Measurements from ENCODE around the gene SKI.
"Not testable (repeated sequence)": the region's sequence is repeated elsewhere in the genome, so short reads cannot be mapped to it uniquely, and the experiment has no call there.

Gene SKI

DNA sequence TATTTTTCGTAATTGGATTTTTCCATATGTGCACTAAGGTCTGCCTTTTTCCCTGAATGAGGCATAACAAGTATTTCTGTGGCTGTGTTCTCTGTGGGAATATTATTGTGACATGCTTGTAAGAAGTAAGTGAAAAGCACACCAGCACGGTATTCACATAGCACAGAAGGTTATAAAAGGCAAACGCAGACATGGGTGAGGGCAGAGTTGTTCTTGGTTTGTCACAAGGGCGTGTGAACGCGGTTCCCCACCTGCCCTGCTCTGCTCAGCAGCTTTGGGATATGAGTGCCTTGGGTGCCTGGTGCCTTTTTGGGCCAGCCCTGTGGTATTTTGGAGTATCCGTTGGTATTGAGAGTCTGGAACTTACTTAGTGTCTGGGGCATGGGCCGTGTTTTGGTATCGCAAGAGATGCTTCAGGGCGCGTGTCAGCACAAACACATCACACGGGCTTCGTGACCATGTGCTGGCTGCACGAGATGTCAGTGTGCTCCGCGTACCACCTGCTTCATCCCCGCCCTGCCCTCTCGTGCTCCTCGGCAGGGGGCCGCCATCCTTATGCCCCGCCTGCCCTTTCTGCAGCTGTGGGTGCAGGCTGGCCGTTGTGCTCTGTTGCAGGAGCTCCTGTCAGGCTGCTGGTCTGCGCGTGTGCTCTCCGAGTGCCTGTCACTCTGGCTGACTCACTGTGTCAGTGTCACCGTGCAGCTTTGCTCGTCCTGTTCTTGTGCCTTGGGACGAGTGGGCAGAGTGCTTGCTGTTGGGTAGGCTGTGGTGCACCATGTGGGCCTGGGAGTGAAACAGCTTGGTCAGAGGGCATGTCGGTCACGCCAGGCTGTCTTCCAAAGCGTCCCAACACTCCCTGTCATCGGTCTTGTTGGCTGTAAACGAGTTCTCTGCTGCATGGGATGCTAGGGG, 15.0 kb downstream of the SKI start:
- no peak for DNase-seq (ENCODE audit: low read depth in 2 of 2)

DNA sequence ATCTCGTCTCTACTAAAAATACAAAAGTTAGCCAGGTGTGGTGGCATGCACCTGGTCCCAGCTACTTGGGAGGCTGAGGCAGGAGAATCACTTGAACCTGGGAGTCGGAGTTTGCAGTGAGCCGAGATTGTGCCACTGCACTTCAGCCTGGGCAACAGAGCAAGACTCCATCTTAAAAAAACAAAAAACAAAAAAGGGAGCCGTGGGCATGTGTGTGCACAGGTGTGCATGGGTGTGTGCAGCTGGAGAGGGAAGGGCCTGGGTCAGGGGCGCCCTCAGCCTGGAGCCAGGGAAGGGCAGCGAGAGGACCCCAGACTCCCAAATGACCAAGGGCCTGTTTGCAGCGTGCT, 18.9 kb downstream of the SKI start:
- DNase-seq (ENCODE audit: low read depth in 2 of 2), result not testable (repeated sequence)

DNA sequence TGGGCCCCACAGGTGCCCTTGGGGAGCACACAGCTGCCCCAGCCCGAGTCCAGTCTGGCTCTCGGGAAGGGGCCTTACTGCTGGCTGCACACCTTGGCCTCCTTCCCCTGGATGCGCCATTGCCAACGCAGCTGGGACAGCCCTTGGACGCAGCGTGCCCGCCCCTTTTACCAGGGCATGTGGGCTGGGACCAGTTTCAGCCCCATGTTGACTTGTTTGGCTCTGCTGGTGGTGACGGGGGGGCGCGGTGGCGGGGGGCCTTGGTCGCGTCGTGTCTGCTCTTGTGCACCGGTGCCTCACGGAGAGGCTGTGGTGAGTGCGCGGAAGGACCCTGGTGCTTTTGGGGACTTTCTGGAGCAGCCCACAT, 19.6 kb downstream of the SKI start:
- DNase-seq (ENCODE audit: low read depth in 2 of 2), result no peak

DNA sequence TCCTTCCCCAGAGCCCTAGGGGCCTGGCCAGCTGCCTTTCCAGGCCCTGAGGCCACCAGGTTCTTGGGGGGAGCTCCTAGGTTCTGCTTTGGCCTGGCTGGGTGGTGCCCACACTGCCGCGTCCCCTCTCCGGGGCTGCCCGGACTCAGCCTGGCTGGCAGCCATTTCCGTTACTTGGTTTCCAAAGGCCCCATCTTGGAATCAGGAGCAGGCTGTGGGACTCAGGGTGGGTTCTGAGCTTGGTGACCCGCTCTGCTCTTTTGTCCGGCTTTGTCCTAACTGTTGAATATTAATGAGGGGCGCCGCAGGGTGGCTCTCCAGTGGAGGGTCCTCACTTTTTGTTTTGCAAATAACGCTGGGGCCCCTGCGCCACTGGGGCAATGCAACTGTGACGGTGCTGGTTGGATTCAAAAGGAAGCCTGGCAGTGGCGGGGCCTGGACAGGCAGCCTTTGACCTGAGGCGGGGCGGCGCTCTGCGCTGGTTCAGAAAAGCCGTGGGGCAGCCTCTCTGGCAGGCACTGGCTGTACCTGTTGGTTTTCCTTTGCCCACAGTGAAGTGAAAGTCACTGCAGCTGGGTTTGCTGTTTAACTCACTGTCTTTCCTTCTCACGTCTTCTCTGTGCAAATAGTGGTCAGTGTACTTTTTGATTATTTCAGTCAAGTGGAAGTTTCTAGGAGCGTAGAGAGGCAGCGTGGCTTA, 20.2 kb downstream of the SKI start:
- no peak for DNase-seq (ENCODE audit: low read depth in 2 of 2)

DNA sequence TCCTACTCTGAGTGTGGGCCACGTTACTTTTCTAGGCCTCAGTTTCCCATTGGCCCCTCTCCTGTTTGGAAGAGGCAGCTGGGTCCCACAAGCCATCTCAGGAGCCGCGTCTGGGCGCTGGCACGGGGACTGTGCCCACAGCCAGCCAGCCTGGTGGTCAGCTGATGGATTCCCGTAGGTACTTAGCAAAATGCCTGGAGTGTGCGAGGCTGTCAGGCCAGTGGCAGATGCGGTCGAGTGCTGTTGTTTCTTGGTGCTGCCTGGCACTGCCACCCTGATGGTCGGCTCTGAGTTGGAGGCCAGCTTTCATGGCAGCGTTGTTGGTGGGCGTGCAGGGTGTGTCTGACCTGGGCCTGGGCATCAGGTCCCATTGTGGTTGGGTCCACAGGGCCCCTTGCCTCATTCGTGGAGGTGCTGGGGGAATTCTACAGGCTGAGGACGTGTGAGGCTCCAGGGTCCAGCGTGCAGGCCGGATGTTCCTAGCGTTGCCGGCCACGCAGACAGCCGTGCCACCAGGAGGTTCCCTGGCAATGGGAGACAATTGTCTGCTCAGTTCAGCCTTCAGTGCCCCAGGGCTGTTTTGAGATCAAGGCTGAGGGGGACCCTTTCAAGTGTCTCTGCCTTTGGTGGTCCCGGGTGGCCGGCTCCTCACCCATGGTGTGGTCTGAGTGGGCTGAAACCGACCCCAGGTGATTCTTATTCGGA, 20.9 kb downstream of the SKI start:
- DNase-seq (ENCODE audit: low read depth in 2 of 2), result no peak

DNA sequence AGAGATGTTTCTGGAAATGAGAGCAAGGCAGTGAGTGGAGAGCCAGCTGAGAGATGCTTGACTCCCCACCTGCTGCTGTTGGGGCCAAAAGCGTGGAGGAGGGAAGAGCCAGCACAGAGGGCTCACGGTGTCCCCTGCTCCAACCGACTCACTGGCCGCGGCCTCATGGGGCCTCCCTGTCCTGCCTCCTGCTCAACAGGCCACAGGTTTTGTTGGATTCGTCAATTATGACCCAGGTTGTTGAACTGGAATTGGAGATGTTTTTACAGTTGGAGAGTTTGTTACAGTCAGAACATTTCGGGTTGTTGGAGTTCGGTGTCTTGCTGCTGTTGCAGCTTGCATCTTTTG, 21.4 kb downstream of the SKI start:
- DNase-seq (ENCODE audit: low read depth in 2 of 2), result no peak

DNA sequence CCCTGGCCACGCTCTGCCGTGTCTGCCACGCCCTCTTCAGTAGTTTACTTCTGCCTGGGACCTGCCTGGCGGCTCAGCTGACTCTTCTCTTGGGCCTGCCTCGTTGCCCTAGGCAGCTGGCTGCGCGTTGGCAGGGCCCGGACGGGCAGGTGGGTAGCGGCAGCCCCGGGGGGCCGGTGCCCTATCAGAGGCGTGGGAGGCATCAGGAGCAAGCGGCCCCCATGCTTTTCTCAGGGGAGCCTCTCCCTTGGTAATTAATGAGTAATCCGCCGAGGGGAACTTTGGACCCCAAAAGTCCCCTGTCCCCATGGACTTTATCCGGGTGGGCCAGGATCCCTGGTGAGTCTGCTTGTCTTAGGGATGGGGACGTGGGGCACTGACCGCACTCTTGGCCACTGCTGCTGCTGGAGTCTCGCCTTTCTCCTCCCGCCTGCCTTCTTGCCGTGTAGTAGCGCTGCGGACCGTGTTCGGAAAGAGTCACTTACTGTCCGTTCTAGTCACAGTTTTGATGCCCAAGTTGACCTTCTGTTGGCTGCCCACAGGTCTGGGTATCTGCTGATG, 22.7 kb downstream of the SKI start:
- no peak for DNase-seq (ENCODE audit: low read depth in 2 of 2)

DNA sequence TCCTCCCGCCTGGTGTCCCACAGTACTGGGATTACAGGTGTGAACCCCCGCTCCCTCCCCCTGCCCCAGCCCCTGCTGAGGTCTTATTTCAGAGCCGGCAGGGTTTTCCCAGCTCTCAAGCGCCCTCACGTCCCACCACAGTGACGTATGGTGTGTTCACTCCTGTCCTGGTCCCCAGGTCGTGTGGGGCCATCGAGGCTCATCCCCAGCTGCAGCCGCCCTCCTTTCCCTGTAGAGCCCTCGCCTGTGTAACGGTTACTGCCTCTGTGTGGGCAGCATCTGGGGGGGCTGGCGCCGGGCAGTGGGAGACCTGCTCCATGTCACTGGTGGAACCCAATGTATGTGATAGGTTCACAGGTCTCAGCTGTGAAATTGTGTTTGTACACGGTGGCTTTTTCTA, 23.2 kb downstream of the SKI start:
- no peak for DNase-seq (ENCODE audit: low read depth in 2 of 2)

DNA sequence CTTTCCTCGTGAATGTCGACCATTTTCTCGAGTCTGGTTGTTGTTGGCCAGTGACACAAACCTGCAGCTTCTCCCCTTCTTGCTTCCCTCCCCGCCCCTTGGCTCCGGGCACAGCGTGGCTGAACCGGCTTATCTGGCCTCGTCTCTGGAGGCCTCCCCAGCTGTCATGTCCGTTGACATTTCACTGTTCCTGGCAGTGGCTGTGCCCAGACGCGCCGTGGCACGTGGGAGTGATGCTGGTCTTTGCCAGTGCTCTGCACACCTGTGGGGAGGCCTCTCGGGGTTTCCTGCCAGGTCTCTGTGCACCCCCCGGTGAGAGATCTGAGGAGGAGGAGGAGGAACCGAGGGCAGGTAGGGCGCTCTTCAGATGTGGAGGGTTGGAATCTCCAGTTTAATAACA, 23.7 kb downstream of the SKI start:
- DNase-seq (ENCODE audit: low read depth in 2 of 2), result no peak

DNA sequence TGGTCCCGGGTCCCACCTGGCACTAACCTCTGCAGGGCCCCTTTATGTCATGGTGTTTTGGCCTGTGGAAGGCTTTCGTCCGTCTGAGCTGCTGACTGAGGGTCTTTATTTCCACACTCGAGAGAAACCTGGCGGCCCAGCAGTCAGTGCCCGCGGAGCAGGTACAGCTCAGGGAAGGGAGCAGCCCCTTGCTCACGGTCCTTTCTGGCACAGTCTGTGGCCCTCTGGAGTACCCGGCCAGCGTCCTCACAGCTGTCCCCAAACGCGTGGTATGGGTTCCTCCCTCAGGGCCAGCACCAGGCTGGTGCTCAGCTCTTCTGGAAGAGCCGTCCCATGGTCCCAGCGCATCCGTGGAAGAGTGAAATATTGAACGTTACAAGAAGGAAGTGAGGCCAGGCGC, 24.3 kb downstream of the SKI start:
- no peak for DNase-seq (ENCODE audit: low read depth in 2 of 2)

DNA sequence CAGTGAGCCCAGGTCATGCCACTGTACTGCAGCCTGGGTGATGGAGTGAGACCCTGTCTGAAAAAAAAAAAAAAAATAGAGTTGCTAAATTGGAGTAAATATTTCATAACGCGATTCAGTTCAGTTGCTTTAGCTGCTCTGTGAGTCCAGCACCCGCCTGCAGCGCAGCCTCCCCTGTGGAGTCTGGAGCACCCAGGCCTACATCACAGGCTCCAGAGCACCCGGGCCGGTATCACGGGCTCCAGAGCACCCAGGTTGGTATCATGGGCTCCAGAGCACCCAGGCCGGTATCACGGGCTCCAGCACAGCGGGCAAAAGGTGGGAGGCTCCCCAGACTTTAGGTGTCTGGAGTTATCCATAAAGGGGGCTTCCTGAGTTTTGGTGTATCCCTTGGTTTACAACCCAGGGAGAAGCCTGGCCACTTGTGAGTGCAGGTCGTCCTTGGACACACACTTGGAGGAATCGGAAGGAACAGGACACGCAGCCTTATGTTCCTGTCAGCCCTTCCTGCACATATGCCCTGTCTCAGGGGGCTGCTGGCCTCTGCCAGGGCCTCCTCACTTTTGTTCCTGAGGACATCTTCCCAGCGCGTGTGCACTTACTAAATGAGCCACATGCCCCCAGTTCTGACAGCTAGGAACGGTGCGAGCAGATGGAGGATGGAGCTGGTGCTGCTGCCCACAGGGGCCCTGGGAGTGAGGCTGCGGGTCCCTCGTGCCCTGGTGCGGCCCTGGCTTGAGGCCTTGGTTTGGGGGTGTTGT, 25.1 kb downstream of the SKI start:
- no peak for DNase-seq (ENCODE audit: low read depth in 2 of 2)

DNA sequence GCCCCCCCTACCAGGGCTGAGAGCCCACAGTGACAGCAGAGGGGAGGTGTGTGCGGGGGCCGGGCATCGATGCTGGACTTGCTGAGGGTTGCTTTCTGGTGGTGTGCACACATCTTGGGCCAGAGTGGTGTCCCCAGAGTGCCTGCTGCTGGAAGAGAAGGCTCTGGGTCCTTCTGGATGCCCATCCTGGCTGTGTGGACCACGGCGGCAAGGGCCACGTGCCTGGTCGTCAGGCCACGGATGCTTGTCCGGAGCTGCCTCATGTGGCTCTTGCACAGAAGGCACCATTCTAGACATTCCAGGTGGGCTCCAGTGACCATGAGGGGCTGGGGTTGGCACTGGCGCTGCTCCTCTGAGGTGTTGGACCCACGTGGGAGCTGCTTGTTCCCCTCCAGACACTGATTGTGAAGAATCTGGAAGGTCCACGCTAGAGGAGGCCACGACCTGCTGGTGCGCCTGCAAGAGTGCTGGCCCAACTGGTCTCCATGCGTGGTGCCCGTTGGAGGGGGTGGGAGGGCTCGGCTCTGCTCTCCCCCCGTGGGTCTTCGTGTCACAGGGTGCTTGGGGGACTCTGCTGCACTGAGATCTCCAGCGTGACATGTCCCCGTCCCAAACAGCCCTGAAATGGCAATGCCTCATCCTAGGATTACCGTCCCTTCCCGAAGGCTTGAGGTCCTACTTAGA, 25.8 kb downstream of the SKI start:
- DNase-seq (ENCODE audit: low read depth in 2 of 2), result no peak

DNA sequence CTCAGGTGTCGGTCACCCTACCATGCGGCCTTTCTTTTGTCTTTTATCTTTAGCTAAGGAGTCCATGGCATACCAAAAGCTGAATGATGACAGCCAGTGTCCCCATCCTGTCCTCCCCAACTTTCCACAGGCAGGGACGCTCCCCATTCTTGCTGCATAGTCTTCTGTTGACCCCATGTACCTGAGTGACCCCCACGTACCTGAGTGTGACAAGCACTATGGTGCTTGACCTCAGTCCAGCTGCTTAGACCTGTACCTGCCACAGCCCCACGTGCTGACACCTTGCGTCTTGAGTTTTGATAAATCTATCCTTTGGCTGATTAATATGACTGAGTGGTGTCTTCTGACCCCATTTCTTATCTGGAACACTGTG, 26.9 kb downstream of the SKI start:
- DNase-seq (ENCODE audit: low read depth in 2 of 2), result no peak

DNA sequence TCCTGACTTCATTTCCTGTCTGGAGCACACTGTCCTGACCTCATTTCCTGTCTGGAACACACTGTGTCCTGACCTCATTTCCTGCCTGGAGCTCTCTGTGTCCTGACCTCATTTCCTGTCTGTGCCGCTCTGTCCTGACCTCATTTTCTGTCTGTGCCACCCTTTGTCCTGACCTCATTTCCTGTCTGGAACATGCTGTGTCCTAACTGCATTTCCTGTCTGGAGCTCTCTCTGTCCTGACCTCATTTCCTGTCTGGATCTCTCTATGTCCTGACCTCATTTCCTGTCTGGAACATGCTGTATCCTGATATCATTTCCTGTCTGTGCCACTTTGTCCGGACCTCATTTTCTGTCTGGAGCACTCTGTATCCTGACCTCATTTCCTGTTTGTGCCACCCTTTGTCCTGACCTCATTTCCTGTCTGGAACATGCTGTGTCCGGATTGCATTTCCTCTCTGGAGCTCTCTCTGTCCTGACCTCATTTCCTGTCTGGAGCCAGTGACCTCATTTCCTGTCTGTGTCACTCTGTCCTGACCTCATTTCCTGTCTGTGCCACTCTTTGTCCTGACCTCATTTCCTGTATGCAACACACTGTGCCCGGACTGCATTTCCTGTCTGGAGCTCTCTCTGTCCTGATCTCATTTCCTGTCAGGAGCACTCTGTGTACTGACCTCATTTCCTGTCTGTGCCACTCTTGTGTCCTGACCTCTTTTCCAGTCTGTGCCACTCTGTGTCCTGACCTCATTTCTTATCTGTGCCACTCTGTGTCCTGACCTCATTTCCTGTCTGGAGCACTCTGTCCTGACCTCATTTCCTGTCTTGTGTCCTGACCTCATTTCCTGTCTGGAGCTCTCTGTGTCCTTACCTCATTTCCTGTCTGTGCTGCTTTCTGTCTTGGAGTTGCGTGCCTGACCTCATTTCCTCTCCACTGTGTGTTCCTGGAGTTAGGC, 27.6 kb downstream of the SKI start:
- peak; percentile 40 to 47 for DNase-seq (ENCODE audit: low read depth in 2 of 2)

DNA sequence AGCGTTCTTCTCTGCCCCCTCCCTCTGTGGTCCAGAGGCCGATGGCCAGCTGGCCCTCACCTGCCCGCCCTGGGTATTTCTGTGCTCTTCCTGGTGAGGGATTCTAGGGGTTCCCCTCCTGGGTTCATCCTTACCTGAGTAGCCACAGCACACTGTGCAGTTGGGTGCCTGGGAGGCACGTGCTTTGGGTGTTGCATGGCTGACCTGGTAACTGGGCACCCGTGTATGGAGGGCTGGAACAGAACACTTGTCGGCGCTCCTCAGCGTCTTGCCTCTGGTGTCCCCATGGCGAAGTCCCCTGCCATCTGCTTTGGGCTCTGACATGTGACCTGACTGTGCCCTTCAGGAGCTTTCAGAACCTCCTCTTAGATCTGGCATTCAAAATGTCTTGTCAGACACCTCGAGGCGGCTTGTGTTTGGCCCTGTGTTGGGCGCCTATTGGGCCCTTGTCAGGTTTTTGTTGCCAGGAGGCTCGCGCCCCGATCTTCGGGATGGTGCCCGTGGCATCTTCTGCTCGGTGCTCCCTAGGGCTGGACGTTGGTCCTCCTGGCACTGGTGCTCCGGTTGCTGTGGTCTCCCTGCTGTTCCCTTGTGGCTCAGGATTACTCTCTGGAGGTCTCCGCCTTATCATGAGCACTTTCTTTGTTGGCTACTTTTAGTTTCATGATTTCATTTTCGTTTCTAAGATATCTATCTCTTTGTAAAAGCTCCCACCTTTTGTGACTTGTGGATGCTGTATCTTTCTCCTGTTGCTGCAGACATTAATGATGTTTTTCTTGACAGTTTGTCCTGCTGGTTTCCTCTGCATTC, 28.5 kb downstream of the SKI start:
- DNase-seq (ENCODE audit: low read depth in 2 of 2), result no peak

DNA sequence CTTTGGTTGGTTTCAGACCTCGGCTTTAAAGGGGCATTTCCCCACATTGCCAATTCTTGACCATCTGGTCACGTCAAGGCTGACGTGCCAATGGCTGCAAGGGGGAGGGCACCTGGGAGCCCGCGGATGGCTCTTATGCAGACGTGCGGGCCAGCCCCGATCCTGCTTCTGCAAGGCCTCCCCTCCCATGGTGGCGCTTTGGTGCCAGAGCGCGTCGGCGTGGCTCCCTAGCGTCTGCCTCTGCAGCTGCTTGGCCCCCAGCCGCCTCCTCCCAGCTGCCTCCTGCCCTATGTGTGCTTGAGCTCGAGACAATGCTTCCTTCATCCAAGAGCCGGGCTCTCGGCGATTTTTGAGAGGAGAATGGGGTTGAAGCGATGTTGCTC, 29.1 kb downstream of the SKI start:
- no peak for DNase-seq (ENCODE audit: low read depth in 2 of 2)

DNA sequence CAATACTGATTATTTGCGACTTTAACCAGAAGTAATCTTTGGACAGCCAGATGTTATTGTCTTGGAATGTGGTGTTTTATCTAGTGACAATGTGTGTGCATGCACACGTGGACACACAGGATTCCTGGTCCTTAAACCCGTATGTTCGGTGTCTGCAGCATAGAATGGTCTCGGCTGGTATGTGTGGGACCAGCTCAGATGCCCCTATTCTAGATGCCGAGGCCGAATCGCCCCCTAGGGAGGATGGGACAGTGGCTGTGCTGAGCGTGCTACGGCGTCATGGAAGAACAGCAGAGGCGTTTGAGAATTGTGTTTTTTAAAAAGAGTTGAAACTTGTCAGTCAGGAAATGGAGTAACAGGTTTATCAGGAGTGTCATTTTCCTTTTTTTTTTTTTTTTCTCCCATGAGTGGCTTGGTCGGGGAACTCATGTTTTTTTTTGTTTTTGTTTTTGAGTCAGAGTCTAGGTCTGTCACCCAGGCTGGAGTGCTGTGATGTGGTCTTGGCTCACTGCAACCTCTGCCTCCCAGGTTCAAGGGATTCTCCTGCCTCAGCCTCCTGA, 30.1 kb downstream of the SKI start:
- no peak for DNase-seq (ENCODE audit: low read depth in 2 of 2)

DNA sequence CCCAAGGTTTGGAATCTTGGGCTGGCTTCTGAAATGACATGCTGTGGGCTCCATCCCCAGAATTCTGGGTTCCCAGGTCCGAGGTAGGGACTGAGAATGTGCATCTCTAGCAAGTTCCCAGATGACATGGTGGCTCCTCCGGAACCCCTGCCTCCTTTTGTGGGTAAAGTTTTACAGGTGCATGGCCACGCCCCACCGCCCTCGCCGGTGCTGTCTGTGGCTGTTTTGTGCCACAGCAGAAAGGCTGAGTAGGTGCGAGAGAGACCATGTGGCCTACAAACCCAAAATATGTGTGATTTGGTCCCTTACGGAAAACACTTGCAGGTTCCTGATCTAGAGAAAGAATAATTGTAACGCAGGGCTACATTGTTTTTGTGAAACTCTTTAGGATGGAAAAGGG, 30.9 kb downstream of the SKI start:
- DNase-seq (ENCODE audit: low read depth in 2 of 2), result peak; percentile 19 to 56

Measured in stimulated activated CD4-positive, alpha-beta T cell treated with anti-CD3 and anti-CD28 coated beads, Interleukin-12 subunit alpha, Interleukin-12 subunit beta, amount 100 ng/mL, for 24 hours (primary cell).